GM21723 (cell line): ENCODE data around the gene GPR141.

Source experiments
- ATAC-seq: cut with Tn5 transposase; IDR thresholded peaks from one replicate; pipeline ENCODE4 v1.9.1; 2021; ENCODE audit warnings: mild to moderate bottlenecking, moderate library complexity; ENCODE audit not compliant: unreplicated experiment

Gene GPR141

DNA sequence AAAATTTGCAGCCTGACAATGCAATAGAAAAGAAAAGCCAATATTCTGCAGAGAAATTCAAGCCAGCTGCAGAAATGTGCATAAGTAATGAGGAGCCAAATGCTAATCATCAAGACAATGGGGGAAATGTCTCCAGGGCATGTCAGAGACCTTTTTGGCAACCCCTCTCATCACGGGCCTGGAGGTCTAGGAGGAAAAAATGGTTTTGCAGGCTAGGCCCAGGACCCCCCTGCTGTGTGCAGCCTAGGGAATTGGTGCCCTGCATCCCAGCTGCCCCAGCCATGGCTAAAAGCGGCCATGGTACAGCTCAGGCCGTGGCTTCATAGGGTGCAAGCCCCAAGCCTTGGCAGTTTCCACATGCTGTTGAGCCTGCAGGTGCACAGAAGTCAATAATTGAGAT lies 92.4 kb downstream of the GPR141 start:
- no peak for ATAC-seq

DNA sequence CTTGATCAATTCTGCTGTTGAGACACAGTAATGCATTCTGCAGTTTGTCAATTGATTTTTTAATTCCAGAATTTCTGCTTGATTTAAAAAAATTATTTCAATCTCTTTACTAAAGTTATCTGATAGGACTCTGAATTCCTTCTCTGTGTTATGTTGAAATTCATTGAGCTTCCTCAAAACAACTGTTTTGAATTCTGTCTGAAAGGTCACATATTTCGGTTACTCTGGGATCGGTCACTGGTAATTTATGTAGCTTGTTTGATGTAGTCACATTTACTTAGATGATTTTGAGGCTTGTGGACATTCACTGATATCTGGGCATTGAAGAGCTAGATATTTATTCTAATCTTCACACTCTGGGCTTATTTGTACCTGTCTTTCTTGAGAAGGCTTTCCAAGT lies 97.6 kb downstream of the GPR141 start:
- ATAC-seq = no peak

DNA sequence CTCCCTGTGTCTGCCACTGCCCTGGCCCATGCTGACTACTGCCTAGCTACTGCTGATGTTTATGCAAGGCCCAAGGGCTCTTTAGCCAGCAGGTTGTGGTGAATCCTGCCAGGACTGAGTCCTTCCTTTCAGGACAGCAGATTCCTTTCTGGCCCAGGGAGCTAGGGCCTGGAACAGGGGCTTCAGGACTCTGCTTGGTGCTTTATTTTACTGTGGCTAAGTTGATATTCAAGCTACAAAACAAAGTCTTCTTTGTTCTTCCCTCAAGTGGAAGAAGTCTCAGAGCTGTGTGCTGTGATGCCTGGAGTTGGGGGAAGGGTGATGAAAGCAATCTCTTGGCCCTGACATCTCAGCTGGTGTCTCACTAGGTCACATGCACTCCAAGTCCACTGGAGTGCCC lies 98.6 kb downstream of the GPR141 start:
- ATAC-seq = no peak

DNA sequence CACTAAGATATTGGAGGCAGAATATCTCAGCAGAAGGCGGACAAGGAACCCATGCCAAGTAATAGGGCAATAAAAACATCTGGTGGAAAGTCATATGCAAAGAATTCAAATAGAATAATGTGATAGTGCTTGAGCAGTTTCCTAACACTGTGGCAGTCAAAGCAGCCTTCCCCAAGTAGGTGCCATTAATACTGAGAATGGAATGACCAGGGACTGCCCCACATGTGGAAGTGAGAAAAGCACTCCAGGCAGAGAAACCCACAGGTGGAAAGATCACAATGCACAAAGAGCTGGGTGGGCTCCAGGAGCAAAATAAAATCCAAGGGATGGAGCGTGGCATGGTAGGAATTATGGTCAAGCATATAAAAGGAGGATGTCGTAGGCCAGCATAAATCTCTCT lies 100.4 kb downstream of the GPR141 start:
- ATAC-seq = no peak

DNA sequence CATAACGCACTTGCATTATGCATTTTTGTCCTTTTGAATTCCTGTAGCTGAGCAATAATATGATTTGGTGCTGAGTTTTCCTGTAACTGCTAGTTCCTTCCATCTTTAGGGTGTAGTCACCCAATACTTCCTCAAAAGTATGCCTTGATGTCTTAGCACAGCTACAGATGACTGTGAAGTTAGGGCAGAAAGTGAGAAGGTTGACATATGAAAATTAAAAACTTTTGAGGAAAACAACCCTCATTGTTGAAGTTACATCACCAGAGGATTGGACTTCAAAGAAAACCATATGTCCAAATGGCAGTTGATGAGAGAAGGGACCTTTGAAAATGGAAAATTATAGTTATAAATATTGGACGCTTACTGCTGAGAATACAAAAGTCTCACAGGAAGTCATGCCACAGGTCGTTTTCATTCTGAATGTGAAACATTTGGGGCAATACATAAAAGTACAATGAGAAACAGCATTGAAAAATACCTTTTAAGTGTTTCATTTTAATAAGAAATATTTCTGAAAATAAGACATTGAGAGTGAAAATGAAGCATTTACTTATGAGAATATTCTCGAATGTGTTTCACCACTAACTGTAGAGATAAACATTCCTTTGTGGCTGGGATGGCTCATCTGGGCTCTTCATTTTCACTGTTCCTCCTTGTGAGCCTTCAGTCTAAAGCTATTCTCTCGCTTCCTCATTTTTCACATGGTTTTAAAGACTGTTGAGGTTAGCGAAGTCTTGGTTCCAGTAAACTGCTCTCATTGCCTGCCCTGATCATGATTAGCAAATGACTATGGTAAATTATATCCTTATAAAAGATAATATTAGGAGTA lies 103.4 kb downstream of the GPR141 start:
- peak; percentile 91 for ATAC-seq
